Spleen (tissue), 11 donors: ENCODE results near the gene DEPP1. TPM values are rescaled to one million over a fixed set of nuclear protein-coding genes. Genes with fewer than 3 reads are reported as not detected.

Source experiments
- DNase-seq: peaks from one replicate; pipeline ENCODE4 v3.0.0-alpha.2; 2020
- H3K27ac ChIP-seq, 8 donors: fragments of 200-600 bp; sonication (generic) in 7 of 8; 1 replicate in 4 of 8; 2 replicates in 4 of 8; pipeline versions ENCODE4 v1.5.0 to v1.8.0; 2016 to 2021; ENCODE audit warnings: inconsistent platforms in 4 of 8, mild to moderate bottlenecking in 4 of 8, moderate library complexity in 1 of 8
- H3K27me3 ChIP-seq, 7 donors: fragments of 200-600 bp; sonication (generic) in 6 of 7; replicated peaks in 1 of 7; 1 replicate in 4 of 7; 2 replicates in 3 of 7; pipeline versions ENCODE4 v1.5.0 to v1.8.0; 2016 to 2021; ENCODE audit warnings: inconsistent platforms in 3 of 7, mild to moderate bottlenecking in 1 of 7
- H3K36me3 ChIP-seq, 6 donors: fragments of 200-600 bp; sonication (generic) in 5 of 6; 1 replicate in 4 of 6; 2 replicates in 2 of 6; pipeline versions ENCODE4 v1.5.0 to v1.8.0; 2016 to 2021; ENCODE audit warnings: inconsistent platforms in 2 of 6
- H3K4me1 ChIP-seq, 6 donors: fragments of 200-600 bp; sonication (generic) in 5 of 6; 1 replicate in 3 of 6; 2 replicates in 3 of 6; pipeline versions ENCODE4 v1.5.0 to v1.8.0; 2016 to 2021; ENCODE audit warnings: inconsistent platforms in 3 of 6
- H3K4me3 ChIP-seq, 8 donors: fragments of 200-600 bp; sonication (generic) in 7 of 8; 1 replicate in 4 of 8; 2 replicates in 4 of 8; pipeline versions ENCODE4 v1.5.0 to v1.8.0; 2016 to 2021; ENCODE audit warnings: inconsistent platforms in 4 of 8, mild to moderate bottlenecking in 4 of 8, moderate library complexity in 2 of 8
- H3K9me3 ChIP-seq, 8 donors: fragments of 200-600 bp; sonication (generic) in 7 of 8; 1 replicate in 4 of 8; 2 replicates in 4 of 8; pipeline versions ENCODE4 v1.5.0 to v1.8.0; 2016 to 2021; ENCODE audit warnings: inconsistent platforms in 4 of 8
- CTCF ChIP-seq, 11 experiments: fragments of 200-600 bp in 7 of 11; fragments of 450-650 bp in 4 of 11; sonication (generic) in 4 of 11; IDR thresholded peaks in 8 of 11; conservative IDR thresholded peaks in 3 of 11; 1 replicate in 7 of 11; 2 replicates in 4 of 11; pipeline versions ENCODE4 v1.4.0 to v1.8.0; 2016 to 2021; ENCODE audit warnings: antibody characterized with exemption in 11 of 11, inconsistent platforms in 4 of 11, mild to moderate bottlenecking in 1 of 11
- POLR2A ChIP-seq, 3 donors: fragments of 450-650 bp; IDR thresholded peaks; one replicate each; pipeline ENCODE4 v1.5.1; 2017; ENCODE audit warnings: antibody characterized with exemption in 3 of 3, mild to moderate bottlenecking in 1 of 3
- POLR2AphosphoS5 ChIP-seq, 3 donors: sonication (generic); formaldehyde crosslinking; IDR thresholded peaks; one replicate each; pipeline ENCODE4 v1.5.1; 2017; ENCODE audit warnings: antibody characterized with exemption in 3 of 3
- WGBS, 5 donors: extraction: QIAGEN DNeasy Blood & Tissue Kit in 3 of 5; methylation state at CpG; one replicate each; pipeline versions ENCODE4 v1.1.5 to v1.1.7; 2013 to 2018; 5-methylcytosine and 5-hydroxymethylcytosine counted together
- intact Hi-C: fragments of 100-400 bp; cut with DNase I; formaldehyde crosslinking; loops from one replicate; pipeline ENCODE4 v1.15.0; 2023; ENCODE audit warnings: low total_unique reads
- polyA plus RNA-seq, 3 donors: library from polyadenylated mRNA; stranded (reverse); fragments of 200-250 nt; gene quantifications; one replicate each; pipeline ENCODE4 v1.2.1, GENCODE V29; 2013
- total RNA-seq, 7 donors: library from RNA; depleted of rRNA in 3 of 7; stranded (reverse); fragments of >200 nt in 3 of 7; fragmentation: NEBNext Ultra II Directional in 4 of 7; extraction: Animal tissue kit (Norgen Biotek cat#: 25700) in 4 of 7; gene quantifications; one replicate each; pipeline versions ENCODE4 v1.1.0 to v1.2.1, GENCODE V29; 2016 to 2021
- donor health status: healthy with polysubstance abuse.
- donor health status: DM: no; HTN: no; CAD: no; lungs with moderate emphysema.
- donor health status: DM: no; HTN: no; CAD: no.
- donor health status: Bipolar disorder and iron deficiency.
- donor health status: healthy.
- donor health status: DM: no; HTN: no; CAD: no.
- donor health status: DM: yes; HTN: yes; CAD: no.

DEPP1 gene
- total and polyA plus RNA-seq, 10 donors = 9.5 to 90.1 (median 18.4) TPM

- H3K27me3 ChIP-seq = no peaks in the 10 kb centered on the region
- peaks cover 0 to 67% (median 9%) of the 10 kb centered on the region in 6 donors for H3K36me3 ChIP-seq
- H3K4me3 ChIP-seq = no peak overlapping the region
- H3K9me3 ChIP-seq = no peaks in the 10 kb centered on the region
- H3K4me1 ChIP-seq = peaks cover 0 to 46% (median 33%) of the 10 kb centered on the region in 6 donors
- WGBS, 5 donors = 82 to 89% (median 87%) methylated on average over 5 to 9 of the region's 9 CpGs
- H3K27ac ChIP-seq = peak overlapping the region in 1 of 8 donors; percentile 56
- no peak for TF ChIP-seq POLR2AphosphoS5 (IDR thresholded peaks at IDR 0.05)
- TF ChIP-seq CTCF (IDR thresholded peaks at IDR 0.05 in 8 of 11, conservative IDR thresholded peaks at IDR 0.05 in 3 of 11) = no peak
- no peak for TF ChIP-seq POLR2A (IDR thresholded peaks at IDR 0.05)
- intact Hi-C loops = no loop called here
- DNase-seq = peak; percentile 74
Observed at GRCh38 chr10:44982496-44982895, 3.9 kb upstream of the DEPP1 start.

- Histone ChIP-seq H3K36me3 (peaks cover 0 to 68% (median 9%) of the 10 kb centered on the region in 6 donors), H3K4me3 (no peak overlapping the region), H3K27me3 (no peaks in the 10 kb centered on the region), H3K9me3 (no peaks in the 10 kb centered on the region), H3K27ac (peak overlapping the region in 3 of 8 donors; percentile 9 to 56 (median 45)), H3K4me1 (peaks cover 0 to 51% (median 36%) of the 10 kb centered on the region in 6 donors)
- peak; percentile 76 for DNase-seq
- intact Hi-C loops = no loop called here
- WGBS, 5 donors = 57 to 73% (median 64%) methylated on average over 7 to 9 of the region's 9 CpGs
- peak in 2 of 3 donors; percentile 13 to 40 for TF ChIP-seq POLR2AphosphoS5 (IDR thresholded peaks at IDR 0.05)
- TF ChIP-seq POLR2A (IDR thresholded peaks at IDR 0.05) = no peak
- TF ChIP-seq CTCF (IDR thresholded peaks at IDR 0.05 in 8 of 11, conservative IDR thresholded peaks at IDR 0.05 in 3 of 11) = no peak
Observed at GRCh38 chr10:44982114-44982460, 3.5 kb upstream of the DEPP1 start.

GRCh38 chr10:44981172-44982113, 2.8 kb upstream of the DEPP1 start:
- H3K4me1 ChIP-seq = peaks cover 0 to 57% (median 41%) of the 10 kb centered on the region in 6 donors
- peak overlapping the region in 6 of 8 donors; percentile 9 to 57 (median 43) for H3K27ac ChIP-seq
- intact Hi-C loops = no loop called here
- no peaks in the 10 kb centered on the region for H3K9me3 ChIP-seq
- no peak overlapping the region for H3K4me3 ChIP-seq
- 77 to 82% (median 80%) methylated on average over 11 of the region's 11 CpGs for WGBS, 5 donors
- TF ChIP-seq POLR2AphosphoS5 (IDR thresholded peaks at IDR 0.05) (no peak), POLR2A (IDR thresholded peaks at IDR 0.05) (no peak), CTCF (IDR thresholded peaks at IDR 0.05 in 8 of 11, conservative IDR thresholded peaks at IDR 0.05 in 3 of 11) (no peak)
- peaks cover 0 to 68% (median 9%) of the 10 kb centered on the region in 6 donors for H3K36me3 ChIP-seq
- no peaks in the 10 kb centered on the region for H3K27me3 ChIP-seq
- DNase-seq = no peak
